HFFc6 (cell line): ENCODE results near the gene TMUB1. TPM values are rescaled to one million over a fixed set of nuclear protein-coding genes. Genes with fewer than 3 reads are reported as not detected.
A peak's percentile ranks its signal among the peaks of the same experiment; 100 is the strongest.

Experiments used
- DNase-seq: peaks from one replicate; pipeline ENCODE4 v3.0.0-alpha.2; 2018
- H3K27ac Mint-ChIP-seq: 2 replicates; pipeline ENCODE4 v1.8.0; 2020; ENCODE audit warnings: mild to moderate bottlenecking, mixed read lengths
- H3K27me3 Mint-ChIP-seq: 2 replicates; pipeline ENCODE4 v1.8.0; 2021; ENCODE audit warnings: mild to moderate bottlenecking, moderate library complexity, mixed read lengths; ENCODE audit not compliant: insufficient read depth
- H3K36me3 Mint-ChIP-seq: 2 replicates; pipeline ENCODE4 v1.8.0; 2021; ENCODE audit warnings: low read depth, mixed read lengths
- H3K4me1 Mint-ChIP-seq: 2 replicates; pipeline ENCODE4 v1.8.0; 2020; ENCODE audit warnings: low read depth, mixed read lengths
- H3K4me3 Mint-ChIP-seq: 2 replicates; pipeline ENCODE4 v1.8.0; 2020; ENCODE audit warnings: mild to moderate bottlenecking, moderate library complexity, mixed read lengths
- H3K9me3 Mint-ChIP-seq: 2 replicates; pipeline ENCODE4 v1.8.0; 2020; ENCODE audit warnings: mild to moderate bottlenecking, mixed read lengths
- total RNA-seq, 6 experiments: library from RNA; stranded (reverse); fragmentation: NEBNext Ultra II Directional; extraction: Animal tissue kit (Norgen Biotek cat#: 25700); gene quantifications; 2 replicates in 1 of 6; 3 replicates in 5 of 6; pipeline ENCODE4 v1.2.3, GENCODE V29; 2021
- TF ChIP-seq, protein P1 (sequence below): fragments of 200-600 bp; sonication (generic); IDR thresholded peaks from 2 replicates; pipeline ENCODE4 v1.5.0; 2021; ENCODE audit warnings: antibody characterized with exemption, mild to moderate bottlenecking

Gene TMUB1
- total RNA-seq, 6 experiments from 2014 or later: 44.0 to 57.8 (median 51.9) TPM

DNA sequence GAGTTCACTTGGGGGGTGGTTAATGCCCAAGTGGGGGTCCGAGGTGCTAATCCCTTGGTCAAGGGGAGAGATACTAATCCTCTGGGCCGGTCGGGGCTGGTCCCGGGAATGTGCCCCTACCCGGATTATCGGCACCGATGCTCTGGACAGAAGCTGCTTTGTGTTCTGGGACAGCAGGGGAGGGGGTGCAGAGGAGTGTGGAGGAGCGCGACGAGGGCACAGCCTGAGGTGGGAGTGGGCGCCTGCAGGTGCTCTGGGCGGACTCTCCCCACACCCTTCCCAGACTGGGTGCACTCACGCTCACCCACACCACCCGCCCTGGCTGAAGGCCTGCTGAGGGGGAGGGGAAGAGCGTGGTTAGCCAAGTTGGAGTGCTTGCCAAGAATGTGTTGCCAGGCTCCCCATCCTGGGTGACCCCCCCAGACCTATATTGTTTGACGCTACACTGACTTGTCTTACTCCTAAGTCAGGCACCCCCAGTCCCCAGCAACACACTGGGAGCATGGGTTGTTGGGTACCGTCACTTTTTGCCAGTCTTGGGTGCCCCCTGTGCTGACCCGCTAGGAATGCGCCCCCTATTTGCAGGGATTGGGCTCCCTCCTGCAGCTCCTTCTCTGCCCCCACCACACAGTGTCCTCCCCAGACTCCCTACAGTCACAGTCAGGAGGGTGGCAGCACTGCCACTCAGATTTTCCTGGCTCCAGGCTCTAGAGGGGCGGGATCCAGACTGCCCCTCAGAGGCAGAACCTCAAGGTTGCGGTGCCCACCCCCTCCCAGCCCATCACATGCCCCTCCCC lies 22.7 kb downstream of the TMUB1 start:
- peaks cover 54% of the 10 kb centered on the region for H3K4me1 Mint-ChIP-seq
- H3K4me3 Mint-ChIP-seq: peak overlapping the region; percentile 97
- H3K27me3 Mint-ChIP-seq: no peaks in the 10 kb centered on the region; the same call in 1 of the 2 replicates
- TF ChIP-seq, protein P1, sequence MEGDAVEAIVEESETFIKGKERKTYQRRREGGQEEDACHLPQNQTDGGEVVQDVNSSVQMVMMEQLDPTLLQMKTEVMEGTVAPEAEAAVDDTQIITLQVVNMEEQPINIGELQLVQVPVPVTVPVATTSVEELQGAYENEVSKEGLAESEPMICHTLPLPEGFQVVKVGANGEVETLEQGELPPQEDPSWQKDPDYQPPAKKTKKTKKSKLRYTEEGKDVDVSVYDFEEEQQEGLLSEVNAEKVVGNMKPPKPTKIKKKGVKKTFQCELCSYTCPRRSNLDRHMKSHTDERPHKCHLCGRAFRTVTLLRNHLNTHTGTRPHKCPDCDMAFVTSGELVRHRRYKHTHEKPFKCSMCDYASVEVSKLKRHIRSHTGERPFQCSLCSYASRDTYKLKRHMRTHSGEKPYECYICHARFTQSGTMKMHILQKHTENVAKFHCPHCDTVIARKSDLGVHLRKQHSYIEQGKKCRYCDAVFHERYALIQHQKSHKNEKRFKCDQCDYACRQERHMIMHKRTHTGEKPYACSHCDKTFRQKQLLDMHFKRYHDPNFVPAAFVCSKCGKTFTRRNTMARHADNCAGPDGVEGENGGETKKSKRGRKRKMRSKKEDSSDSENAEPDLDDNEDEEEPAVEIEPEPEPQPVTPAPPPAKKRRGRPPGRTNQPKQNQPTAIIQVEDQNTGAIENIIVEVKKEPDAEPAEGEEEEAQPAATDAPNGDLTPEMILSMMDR: peak; percentile 58
- no peak for DNase-seq
- peaks cover 4% of the 10 kb centered on the region for H3K36me3 Mint-ChIP-seq
- H3K27ac Mint-ChIP-seq: peak overlapping the region; percentile 70
- no peaks in the 10 kb centered on the region for H3K9me3 Mint-ChIP-seq

- Mint-ChIP-seq H3K4me3 (peak overlapping the region; percentile 97), H3K4me1 (peaks cover 54% of the 10 kb centered on the region), H3K36me3 (no peaks in the 10 kb centered on the region), H3K27me3 (no peaks in the 10 kb centered on the region; the same call in 1 of the 2 replicates), H3K27ac (peak overlapping the region; percentile 70), H3K9me3 (no peaks in the 10 kb centered on the region)
- TF ChIP-seq, protein P1: peak; percentile 34
- DNase-seq: no peak
Measured at GRCh38 chr7:151060113-151060415, 23.2 kb downstream of the TMUB1 start.

DNA sequence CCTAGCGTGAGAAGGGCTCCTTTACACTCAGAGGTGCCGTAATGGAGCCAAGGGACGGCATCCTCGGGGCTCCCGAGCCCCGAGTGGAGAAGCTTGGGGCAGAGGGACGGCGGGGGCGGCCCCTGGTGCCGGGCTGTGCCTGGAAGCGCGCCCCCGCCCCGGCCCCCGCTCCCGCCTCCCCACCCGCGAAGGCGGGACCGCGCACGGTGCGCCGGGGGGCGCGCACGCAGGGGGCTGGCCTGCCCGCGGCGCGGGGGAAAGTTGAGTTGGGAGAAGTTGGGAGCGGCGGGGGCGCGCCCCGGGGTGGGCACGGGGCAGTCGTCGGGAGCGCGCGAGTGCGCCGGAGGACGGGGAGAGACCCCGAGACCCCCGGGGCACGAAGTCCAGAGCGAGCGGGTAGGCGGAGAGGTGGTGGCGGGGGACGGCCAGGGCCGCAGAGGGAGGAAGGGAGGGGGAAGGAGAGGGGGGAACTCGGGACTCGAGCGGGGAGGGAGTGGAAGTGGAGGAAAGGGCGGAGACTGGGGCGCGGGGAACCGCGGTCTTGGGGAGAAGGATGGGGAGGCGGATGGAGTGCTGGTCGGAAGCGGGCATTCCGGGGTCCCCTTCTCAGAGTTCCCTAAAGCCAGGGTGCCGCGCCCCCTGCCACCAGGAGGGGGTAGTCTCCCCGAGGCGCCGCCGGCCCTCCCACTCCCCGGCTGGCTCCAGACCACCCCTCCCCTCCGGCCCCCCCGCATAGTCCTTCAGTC lies 23.8 kb downstream of the TMUB1 start, which contains the start of gene SLC4A2:
Gene SLC4A2 (plus strand): TSS at position 223 of the 746 bp plus-strand sequence. CDS start 2,399 bp downstream, outside the sequence.
- Mint-ChIP-seq H3K9me3 (no peaks in the 10 kb centered on the region), H3K27me3 (no peaks in the 10 kb centered on the region; the same call in 1 of the 2 replicates), H3K36me3 (no peaks in the 10 kb centered on the region), H3K4me1 (peaks cover 54% of the 10 kb centered on the region), H3K4me3 (peak within 1 kb of the TSS; percentile 97), H3K27ac (peak within 1 kb of the TSS; percentile 95)
- DNase-seq: peak; percentile 61
- TF ChIP-seq, protein P1: peak; percentile 80

GRCh38 chr7:151058781-151059366 lies 24.4 kb downstream of the TMUB1 start:
- Mint-ChIP-seq H3K27ac (peak overlapping the region; percentile 95), H3K9me3 (no peaks in the 10 kb centered on the region), H3K4me3 (peak overlapping the region; percentile 97), H3K27me3 (no peaks in the 10 kb centered on the region; the same call in 1 of the 2 replicates), H3K36me3 (no peaks in the 10 kb centered on the region), H3K4me1 (peaks cover 54% of the 10 kb centered on the region)
- no peak for DNase-seq
- TF ChIP-seq, protein P1: no peak

- TF ChIP-seq, protein P1: no peak
- Mint-ChIP-seq H3K9me3 (no peaks in the 10 kb centered on the region), H3K4me1 (peaks cover 49% of the 10 kb centered on the region), H3K36me3 (no peaks in the 10 kb centered on the region), H3K4me3 (peak overlapping the region; percentile 97), H3K27me3 (no peaks in the 10 kb centered on the region; the same call in 1 of the 2 replicates), H3K27ac (peak overlapping the region; percentile 95)
- DNase-seq: peak; percentile 99
Measured at GRCh38 chr7:151057989-151058780, 25.1 kb downstream of the TMUB1 start.
